ENCODE measurements around the gene FUT9.
"Not testable (repeated sequence)": the region's sequence is repeated elsewhere in the genome, so short reads cannot be mapped to it uniquely, and the experiment has no call there.

Gene FUT9

DNA sequence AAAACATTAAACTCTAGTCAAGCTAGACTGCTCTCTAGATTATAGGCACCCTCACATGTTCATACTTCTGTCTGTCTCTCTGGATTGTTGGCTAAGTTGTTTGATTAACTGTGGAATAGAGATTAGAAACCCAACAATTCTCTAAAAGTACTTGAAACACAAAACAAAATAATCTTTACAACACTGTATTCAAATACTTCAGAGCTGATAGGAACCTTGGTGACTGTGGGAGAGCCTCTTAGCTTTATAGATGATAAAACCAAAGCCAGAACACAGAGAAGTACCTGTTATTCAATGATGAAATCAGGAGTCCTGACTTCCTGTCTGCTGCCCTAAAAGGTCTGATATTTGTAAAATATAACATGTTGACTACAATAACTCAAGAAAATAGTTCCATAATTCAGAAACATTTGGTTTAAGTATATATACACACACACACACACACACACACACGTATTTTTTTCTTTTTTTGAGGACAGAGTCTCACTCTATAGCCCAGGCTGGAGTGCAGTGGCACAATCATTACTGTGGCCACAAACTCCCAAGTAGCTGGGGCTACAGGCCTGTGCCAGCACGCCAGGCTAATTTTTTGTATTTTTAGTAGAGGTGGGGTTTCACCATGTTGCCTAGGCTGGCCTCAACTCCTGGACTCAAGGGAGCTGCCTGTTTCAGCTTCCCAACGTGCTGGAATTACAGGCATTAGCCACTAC lies 222.0 kb downstream of the FUT9 start:
- H3K27me3 Mint-ChIP-seq: peaks cover 4% of the 10 kb centered on the region
- H3K9me3 Mint-ChIP-seq: no peaks in the 10 kb centered on the region
- no peak for DNase-seq
- no peak overlapping the region for H3K27ac Mint-ChIP-seq
- H3K36me3 Mint-ChIP-seq (ENCODE audit: low read depth): no peaks in the 10 kb centered on the region
- no peaks in the 10 kb centered on the region for H3K4me1 Mint-ChIP-seq (ENCODE audit: low read depth)
- H3K4me3 Mint-ChIP-seq: no peak overlapping the region

DNA sequence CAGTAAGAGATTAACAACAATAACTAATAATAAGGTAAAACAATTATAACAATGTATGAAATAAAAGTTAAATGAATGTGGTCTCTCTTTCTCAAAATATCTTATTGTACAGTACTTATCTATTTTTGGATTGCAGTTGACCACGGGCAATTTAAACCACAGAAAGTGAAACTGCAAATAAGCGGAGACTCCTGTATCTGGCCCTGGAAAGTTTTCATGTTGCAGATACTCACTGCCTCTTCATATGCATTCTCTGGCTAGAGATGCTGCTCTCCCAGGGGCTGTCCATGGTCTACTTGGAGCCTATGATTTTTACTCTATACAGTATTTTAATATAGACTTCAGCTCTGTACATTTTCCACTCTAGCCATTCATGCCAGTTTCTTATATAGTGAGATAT lies 230.8 kb downstream of the FUT9 start:
- H3K27me3 Mint-ChIP-seq: no peaks in the 10 kb centered on the region
- H3K36me3 Mint-ChIP-seq (ENCODE audit: low read depth): no peaks in the 10 kb centered on the region
- H3K4me1 Mint-ChIP-seq (ENCODE audit: low read depth): peaks cover 2% of the 10 kb centered on the region
- no peak overlapping the region for H3K4me3 Mint-ChIP-seq
- H3K27ac Mint-ChIP-seq: no peak overlapping the region
- no peaks in the 10 kb centered on the region for H3K9me3 Mint-ChIP-seq
- DNase-seq: no peak

DNA sequence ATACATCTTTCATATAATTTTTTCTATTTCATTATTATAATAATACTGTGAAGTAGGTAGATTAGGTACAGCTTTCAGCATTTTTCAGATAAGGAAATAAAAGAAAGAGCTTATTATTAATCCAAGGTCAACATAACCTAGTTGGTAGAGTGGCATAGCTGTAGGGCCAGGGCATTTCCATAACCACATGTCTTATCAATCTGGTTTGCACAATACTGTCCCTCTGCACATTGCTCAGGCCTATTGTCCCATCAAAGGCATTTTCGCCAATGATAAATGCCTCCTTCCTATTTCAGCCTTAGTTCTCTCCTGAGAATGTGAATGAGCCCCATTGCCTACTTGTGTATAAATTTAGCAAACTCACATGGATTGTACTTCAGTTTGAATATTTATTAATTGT lies 234.0 kb downstream of the FUT9 start:
- no peak for DNase-seq
- Mint-ChIP-seq H3K4me3 (no peak overlapping the region), H3K9me3 (no peaks in the 10 kb centered on the region), H3K27me3 (no peaks in the 10 kb centered on the region), H3K36me3 (ENCODE audit: low read depth) (no peaks in the 10 kb centered on the region), H3K4me1 (ENCODE audit: low read depth) (peaks cover 2% of the 10 kb centered on the region), H3K27ac (no peak overlapping the region)

DNA sequence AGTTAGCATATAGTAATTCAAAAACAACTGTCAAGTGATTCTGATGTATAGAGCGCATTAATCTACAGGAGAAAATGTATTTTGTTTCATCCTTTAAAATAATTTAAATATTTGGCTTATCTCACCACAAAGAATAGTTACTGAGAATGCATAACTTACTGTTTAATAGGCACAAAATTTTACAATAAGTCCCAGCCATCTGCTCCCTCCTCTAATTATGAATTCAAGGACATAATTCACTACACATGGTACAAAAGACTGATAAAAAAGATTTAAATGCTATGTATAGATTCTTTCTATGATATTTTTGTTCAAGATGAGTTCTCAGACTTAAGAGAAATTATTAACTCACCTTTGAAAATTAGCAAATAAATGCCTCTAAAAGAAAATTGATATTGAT lies 242.0 kb downstream of the FUT9 start:
- no peaks in the 10 kb centered on the region for H3K9me3 Mint-ChIP-seq
- no peak overlapping the region for H3K4me3 Mint-ChIP-seq

DNA sequence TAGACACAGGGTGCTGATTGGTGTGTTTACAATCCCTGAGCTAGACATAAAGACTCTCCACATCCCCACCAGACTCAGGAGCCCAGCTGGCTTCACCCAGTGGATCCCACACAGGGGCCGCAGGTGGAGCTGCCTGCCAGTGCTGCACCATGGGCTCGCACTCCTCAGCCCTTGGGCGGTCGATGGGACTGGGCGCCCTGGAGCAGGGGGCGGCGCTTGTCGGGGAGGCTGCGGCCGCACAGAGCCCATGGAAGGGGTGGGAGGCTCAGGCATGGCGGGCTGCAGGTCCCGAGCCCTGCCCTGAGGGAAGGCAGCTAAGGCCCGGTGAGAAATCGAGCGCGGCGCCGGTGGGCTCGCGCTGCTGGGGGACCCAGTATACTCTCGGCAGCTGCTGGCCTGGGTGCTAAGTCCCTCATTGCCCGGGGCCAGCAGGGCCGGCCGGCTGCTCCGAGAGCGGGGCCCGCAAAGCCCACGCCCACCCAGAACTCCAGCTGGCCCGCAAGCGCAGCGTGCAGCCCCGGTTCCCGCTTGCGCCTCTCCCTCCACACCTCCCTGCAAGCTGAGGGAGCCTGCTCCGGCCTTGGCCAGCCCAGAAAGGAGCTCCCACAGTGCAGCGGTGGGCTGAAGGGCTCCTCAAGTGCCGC lies 245.1 kb downstream of the FUT9 start:
- H3K36me3 Mint-ChIP-seq (ENCODE audit: low read depth); H3K27me3 Mint-ChIP-seq; H3K9me3 Mint-ChIP-seq; H3K27ac Mint-ChIP-seq; H3K4me1 Mint-ChIP-seq (ENCODE audit: low read depth); DNase-seq; H3K4me3 Mint-ChIP-seq: not testable (repeated sequence)

More for the DNA sequence above, 242.0 kb downstream of the FUT9 start:
- H3K27ac Mint-ChIP-seq: no peak overlapping the region
- no peaks in the 10 kb centered on the region for H3K36me3 Mint-ChIP-seq (ENCODE audit: low read depth)
- DNase-seq: no peak
- H3K4me1 Mint-ChIP-seq (ENCODE audit: low read depth): no peaks in the 10 kb centered on the region
- no peaks in the 10 kb centered on the region for H3K27me3 Mint-ChIP-seq

Data from activated T-cell treated with anti-CD3 and anti-CD28 coated beads, Interleukin-2, amount 50 U/mL, for 24 hours (primary cell).